ENCODE results near the gene ACRV1.

ACRV1 gene

GRCh38 chr11:125679397-125679796 lies 1.2 kb downstream of the ACRV1 start:
- TF ChIP-seq CREB1 (IDR thresholded peaks at IDR 0.05; ENCODE audit: low read depth) (no peak), FOXM1 (IDR thresholded peaks at IDR 0.05; ENCODE audit: borderline replicate concordance, low read depth) (no peak), YY1 (IDR thresholded peaks at IDR 0.05; ENCODE audit: low read depth) (no peak), EGR1 (IDR thresholded peaks at IDR 0.05) (no peak), RAD21 (IDR thresholded peaks at IDR 0.05; ENCODE audit: low read depth) (no peak), EP300 (IDR thresholded peaks at IDR 0.05; ENCODE audit: borderline replicate concordance) (no peak), REST (IDR thresholded peaks at IDR 0.05; ENCODE audit: low read depth) (no peak), TAF1 (IDR thresholded peaks at IDR 0.05; ENCODE audit: low read depth) (no peak), ZBTB7A (IDR thresholded peaks at IDR 0.05; ENCODE audit: low read depth) (no peak), TEAD4 (IDR thresholded peaks at IDR 0.05) (no peak)

GRCh38 chr11:125675196-125675595 lies 5.5 kb downstream of the ACRV1 start:
- TF ChIP-seq EGR1 (IDR thresholded peaks at IDR 0.05) (no peak), NFIC (IDR thresholded peaks at IDR 0.05) (no peak), TAF1 (IDR thresholded peaks at IDR 0.05; ENCODE audit: low read depth) (no peak), TEAD4 (IDR thresholded peaks at IDR 0.05) (no peak), ZBTB7A (IDR thresholded peaks at IDR 0.05; ENCODE audit: low read depth) (no peak), FOXM1 (IDR thresholded peaks at IDR 0.05; ENCODE audit: borderline replicate concordance, low read depth) (no peak), YY1 (IDR thresholded peaks at IDR 0.05; ENCODE audit: low read depth) (no peak), USF1 (IDR thresholded peaks at IDR 0.05) (no peak), TCF12 (IDR thresholded peaks at IDR 0.05; ENCODE audit: low read depth) (no peak), CEBPB (IDR thresholded peaks at IDR 0.05) (no peak), REST (IDR thresholded peaks at IDR 0.05; ENCODE audit: low read depth) (no peak), MAX (IDR thresholded peaks at IDR 0.05) (no peak), EP300 (IDR thresholded peaks at IDR 0.05; ENCODE audit: borderline replicate concordance) (no peak), RAD21 (IDR thresholded peaks at IDR 0.05; ENCODE audit: low read depth) (no peak), CREB1 (IDR thresholded peaks at IDR 0.05; ENCODE audit: low read depth) (no peak)

GRCh38 chr11:125674210-125674609 lies 6.4 kb downstream of the ACRV1 start:
- no peak for TF ChIP-seq USF1 (IDR thresholded peaks at IDR 0.05)
- TF ChIP-seq EGR1 (IDR thresholded peaks at IDR 0.05) = no peak
- no peak for TF ChIP-seq TEAD4 (IDR thresholded peaks at IDR 0.05)
- TF ChIP-seq NFIC (IDR thresholded peaks at IDR 0.05) = no peak
- TF ChIP-seq EP300 (IDR thresholded peaks at IDR 0.05; ENCODE audit: borderline replicate concordance) = no peak
- TF ChIP-seq FOXM1 (IDR thresholded peaks at IDR 0.05; ENCODE audit: borderline replicate concordance, low read depth) = no peak
- TF ChIP-seq CREB1 (IDR thresholded peaks at IDR 0.05; ENCODE audit: low read depth) = no peak
- no peak for TF ChIP-seq YY1 (IDR thresholded peaks at IDR 0.05; ENCODE audit: low read depth)
- no peak for TF ChIP-seq REST (IDR thresholded peaks at IDR 0.05; ENCODE audit: low read depth)
- TF ChIP-seq TCF12 (IDR thresholded peaks at IDR 0.05; ENCODE audit: low read depth) = no peak
- no peak for TF ChIP-seq CEBPB (IDR thresholded peaks at IDR 0.05)
- TF ChIP-seq TAF1 (IDR thresholded peaks at IDR 0.05; ENCODE audit: low read depth) = no peak

GRCh38 chr11:125671561-125671960 lies 9.1 kb downstream of the ACRV1 start:
- no peak for TF ChIP-seq CREB1 (IDR thresholded peaks at IDR 0.05; ENCODE audit: low read depth)
- TF ChIP-seq FOXM1 (IDR thresholded peaks at IDR 0.05; ENCODE audit: borderline replicate concordance, low read depth) = no peak
- no peak for TF ChIP-seq ZBTB7A (IDR thresholded peaks at IDR 0.05; ENCODE audit: low read depth)
- no peak for TF ChIP-seq TCF12 (IDR thresholded peaks at IDR 0.05; ENCODE audit: low read depth)
- TF ChIP-seq CEBPB (IDR thresholded peaks at IDR 0.05) = no peak
- no peak for TF ChIP-seq USF1 (IDR thresholded peaks at IDR 0.05)
- no peak for TF ChIP-seq EP300 (IDR thresholded peaks at IDR 0.05; ENCODE audit: borderline replicate concordance)
- no peak for TF ChIP-seq TEAD4 (IDR thresholded peaks at IDR 0.05)
- TF ChIP-seq YY1 (IDR thresholded peaks at IDR 0.05; ENCODE audit: low read depth) = no peak
- TF ChIP-seq REST (IDR thresholded peaks at IDR 0.05; ENCODE audit: low read depth) = no peak
- TF ChIP-seq EGR1 (IDR thresholded peaks at IDR 0.05) = no peak
- no peak for TF ChIP-seq TAF1 (IDR thresholded peaks at IDR 0.05; ENCODE audit: low read depth)
- no peak for TF ChIP-seq NFIC (IDR thresholded peaks at IDR 0.05)
- TF ChIP-seq RAD21 (IDR thresholded peaks at IDR 0.05; ENCODE audit: low read depth) = no peak
